ENCODE data around the gene THAP3. TPM values are rescaled to one million over a fixed set of nuclear protein-coding genes. Genes with fewer than 3 reads are reported as not detected.

The THAP3 gene
- polyA plus RNA-seq (2012; ENCODE audit: missing spikeins): 10.6 TPM

DNA sequence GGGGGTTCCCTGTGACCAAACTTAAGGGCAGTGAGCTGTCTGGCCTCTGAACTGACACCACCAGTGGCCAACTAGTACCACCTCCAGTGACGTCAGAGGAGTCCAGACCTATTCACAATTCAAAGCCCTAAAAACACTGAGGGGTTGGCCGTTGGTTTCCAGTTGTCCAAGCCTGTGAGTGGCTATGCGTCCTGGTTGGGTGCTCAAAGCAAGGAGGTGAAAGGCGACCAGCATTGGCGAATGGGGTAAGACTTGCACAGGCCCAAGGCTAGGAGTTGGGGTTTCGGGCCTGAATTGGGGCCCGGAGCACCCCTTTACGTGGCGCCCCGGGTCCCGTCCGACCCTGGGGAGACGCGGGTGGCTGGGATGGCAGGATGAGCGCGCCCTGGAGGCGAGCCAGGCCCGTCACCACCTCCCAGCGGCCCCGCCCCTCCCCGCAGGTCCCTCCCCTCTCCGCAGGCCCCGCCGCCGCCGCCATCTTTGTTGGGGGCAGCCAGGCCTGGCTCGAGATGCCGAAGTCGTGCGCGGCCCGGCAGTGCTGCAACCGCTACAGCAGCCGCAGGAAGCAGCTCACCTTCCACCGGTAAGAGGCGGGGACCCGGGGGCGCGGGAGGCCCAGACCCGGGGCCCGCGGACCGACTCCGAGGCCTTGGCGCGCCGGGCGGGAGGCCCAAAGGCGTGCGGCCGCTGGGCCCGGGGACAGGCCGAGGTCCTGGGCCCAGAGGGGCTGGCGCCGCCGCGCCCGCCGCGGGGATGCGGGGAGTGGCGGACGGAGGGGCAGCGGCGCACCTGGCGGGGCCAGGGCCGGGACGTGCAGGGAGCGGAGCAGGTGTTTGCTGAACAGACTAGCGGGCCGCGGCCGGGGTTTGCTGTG is at the start of gene THAP3:
Gene THAP3 (plus strand): TSS at position 159 of the 874 bp plus-strand sequence. CDS start 351 bp downstream, at position 510.
- peak; percentile 98 for FAIRE-seq

GRCh38 chr1:6577831-6578525 is 46.7 kb upstream of the THAP3 start:
- no peak for TF ChIP-seq TAF1 (IDR thresholded peaks at IDR 0.05; ENCODE audit: borderline replicate concordance, low read depth, low read length)
- no peak for TF ChIP-seq POLR2A (IDR thresholded peaks at IDR 0.05; ENCODE audit: low read depth, low read length)
- TF ChIP-seq POLR2AphosphoS5 (IDR thresholded peaks at IDR 0.05; ENCODE audit: low read depth, low read length): no peak
- FAIRE-seq (no peak), DNase-seq (ENCODE audit: insufficient read length) (no peak)

More for the DNA sequence above, at the start of gene THAP3:
- TF ChIP-seq POLR2A (IDR thresholded peaks at IDR 0.05; ENCODE audit: low read depth, low read length): peak; percentile 56; the same call in 1 of the 2 replicates
- no peak for TF ChIP-seq TAF1 (IDR thresholded peaks at IDR 0.05; ENCODE audit: borderline replicate concordance, low read depth, low read length)
- TF ChIP-seq POLR2AphosphoS5 (IDR thresholded peaks at IDR 0.05; ENCODE audit: low read depth, low read length): no peak; the same call in 1 of the 2 replicates
- DNase-seq (ENCODE audit: insufficient read length): peak; percentile 96

DNA sequence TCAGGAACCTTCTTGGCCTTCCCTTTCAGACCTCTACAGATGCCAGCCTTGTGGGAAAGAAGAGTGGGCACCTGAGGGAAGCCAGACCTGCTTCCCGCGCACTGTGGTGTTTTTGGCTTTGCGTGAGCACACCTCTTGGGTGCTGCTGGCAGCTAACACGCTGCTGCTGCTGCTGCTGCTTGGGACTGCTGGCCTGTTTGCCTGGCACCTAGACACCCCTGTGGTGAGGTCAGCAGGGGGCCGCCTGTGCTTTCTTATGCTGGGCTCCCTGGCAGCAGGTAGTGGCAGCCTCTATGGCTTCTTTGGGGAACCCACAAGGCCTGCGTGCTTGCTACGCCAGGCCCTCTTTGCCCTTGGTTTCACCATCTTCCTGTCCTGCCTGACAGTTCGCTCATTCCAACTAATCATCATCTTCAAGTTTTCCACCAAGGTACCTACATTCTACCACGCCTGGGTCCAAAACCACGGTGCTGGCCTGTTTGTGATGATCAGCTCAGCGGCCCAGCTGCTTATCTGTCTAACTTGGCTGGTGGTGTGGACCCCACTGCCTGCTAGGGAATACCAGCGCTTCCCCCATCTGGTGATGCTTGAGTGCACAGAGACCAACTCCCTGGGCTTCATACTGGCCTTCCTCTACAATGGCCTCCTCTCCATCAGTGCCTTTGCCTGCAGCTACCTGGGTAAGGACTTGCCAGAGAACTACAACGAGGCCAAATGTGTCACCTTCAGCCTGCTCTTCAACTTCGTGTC is 45.9 kb upstream of the THAP3 start:
- no peak for FAIRE-seq
- no peak for DNase-seq (ENCODE audit: insufficient read length)
- TF ChIP-seq POLR2A (IDR thresholded peaks at IDR 0.05; ENCODE audit: low read depth, low read length) (no peak), TAF1 (IDR thresholded peaks at IDR 0.05; ENCODE audit: borderline replicate concordance, low read depth, low read length) (no peak), POLR2AphosphoS5 (IDR thresholded peaks at IDR 0.05; ENCODE audit: low read depth, low read length) (no peak)

GRCh38 chr1:6579374-6580118 is 45.1 kb upstream of the THAP3 start, which contains the start of gene ZBTB48:
Gene ZBTB48, plus strand, starts transcription at chr1:6579994. Its CDS starts 616 bp downstream, at chr1:6580610.
- TF ChIP-seq POLR2AphosphoS5 (IDR thresholded peaks at IDR 0.05; ENCODE audit: low read depth, low read length) (peak; percentile 90), TAF1 (IDR thresholded peaks at IDR 0.05; ENCODE audit: borderline replicate concordance, low read depth, low read length) (0 out of 2 replicates have a peak, but pooled peaks have one; percentile 26), POLR2A (IDR thresholded peaks at IDR 0.05; ENCODE audit: low read depth, low read length) (peak; percentile 96)
- peak; percentile 99 for FAIRE-seq
- peak; percentile 100 for DNase-seq (ENCODE audit: insufficient read length)

DNA sequence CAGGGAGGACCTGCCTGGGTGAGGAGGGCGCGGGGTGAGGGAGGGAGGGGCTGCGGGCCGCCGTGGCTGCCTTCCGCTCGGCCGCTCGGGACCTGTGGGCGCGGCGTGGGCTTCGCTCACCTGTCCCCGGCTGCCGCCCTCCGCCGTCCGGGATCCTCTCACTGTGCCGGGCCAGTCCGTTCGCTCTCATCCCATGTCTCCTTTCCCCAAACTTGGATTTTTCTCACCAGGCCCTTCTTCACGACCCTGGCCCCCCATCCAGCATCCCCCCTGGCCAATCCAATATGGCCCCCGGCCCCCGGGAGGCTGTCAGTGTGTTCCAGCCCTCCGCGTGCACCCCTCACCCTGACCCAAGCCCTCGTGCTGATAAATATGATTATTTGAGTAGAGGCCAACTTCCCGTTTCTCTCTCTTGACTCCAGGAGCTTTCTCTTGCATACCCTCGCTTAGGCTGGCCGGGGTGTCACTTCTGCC is 44.5 kb upstream of the THAP3 start:
- DNase-seq (ENCODE audit: insufficient read length) (no peak), FAIRE-seq (no peak)
- TF ChIP-seq TAF1 (IDR thresholded peaks at IDR 0.05; ENCODE audit: borderline replicate concordance, low read depth, low read length): no peak
- TF ChIP-seq POLR2A (IDR thresholded peaks at IDR 0.05; ENCODE audit: low read depth, low read length): no peak
- no peak for TF ChIP-seq POLR2AphosphoS5 (IDR thresholded peaks at IDR 0.05; ENCODE audit: low read depth, low read length)

- TF ChIP-seq POLR2AphosphoS5 (IDR thresholded peaks at IDR 0.05; ENCODE audit: low read depth, low read length) (no peak), TAF1 (IDR thresholded peaks at IDR 0.05; ENCODE audit: borderline replicate concordance, low read depth, low read length) (no peak), POLR2A (IDR thresholded peaks at IDR 0.05; ENCODE audit: low read depth, low read length) (no peak)
- no peak for FAIRE-seq
- no peak for DNase-seq (ENCODE audit: insufficient read length)
These were observed 43.9 kb upstream of the THAP3 start for GRCh38 chr1:6580593-6581409.

DNA sequence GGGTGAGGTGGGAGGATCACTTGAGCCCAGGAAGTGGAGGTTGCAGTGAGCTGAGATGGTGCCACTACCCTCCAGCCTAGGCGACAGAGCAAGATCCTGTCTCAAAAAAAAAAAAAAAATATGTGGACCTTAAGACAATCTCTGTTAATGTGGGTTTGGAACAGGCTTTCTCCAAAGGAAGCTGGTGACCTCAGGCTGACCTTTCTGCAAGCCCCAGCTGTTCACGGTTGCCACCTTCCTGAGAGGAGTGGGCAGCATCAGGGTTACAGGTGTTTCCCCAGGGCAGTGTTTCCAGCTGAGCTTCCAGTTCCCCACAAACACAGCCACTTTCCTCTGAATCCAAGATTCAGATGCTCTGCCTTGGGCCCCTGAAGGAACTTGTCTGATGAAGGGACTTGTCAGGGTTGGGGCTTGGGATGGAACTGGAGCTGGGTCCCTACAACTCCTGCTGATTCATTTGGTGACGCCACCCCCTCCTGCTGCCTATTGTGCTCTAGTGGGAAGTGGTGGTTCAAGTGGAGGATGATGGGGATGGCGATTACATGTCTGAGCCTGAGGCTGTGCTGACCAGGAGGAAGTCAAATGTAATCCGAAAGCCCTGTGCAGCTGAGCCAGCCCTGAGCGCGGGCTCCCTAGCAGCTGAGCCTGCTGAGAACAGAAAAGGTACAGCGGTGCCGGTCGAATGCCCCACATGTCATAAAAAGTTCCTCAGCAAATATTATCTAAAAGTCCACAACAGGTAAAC is 42.9 kb upstream of the THAP3 start:
- no peak for TF ChIP-seq POLR2AphosphoS5 (IDR thresholded peaks at IDR 0.05; ENCODE audit: low read depth, low read length)
- no peak for TF ChIP-seq POLR2A (IDR thresholded peaks at IDR 0.05; ENCODE audit: low read depth, low read length)
- DNase-seq (ENCODE audit: insufficient read length) (no peak), FAIRE-seq (no peak)

GRCh38 chr1:6582370-6582769 is 42.3 kb upstream of the THAP3 start:
- FAIRE-seq (no peak), DNase-seq (ENCODE audit: insufficient read length) (no peak)
- no peak for TF ChIP-seq POLR2AphosphoS5 (IDR thresholded peaks at IDR 0.05; ENCODE audit: low read depth, low read length)
- TF ChIP-seq TAF1 (IDR thresholded peaks at IDR 0.05; ENCODE audit: borderline replicate concordance, low read depth, low read length): no peak
- TF ChIP-seq POLR2A (IDR thresholded peaks at IDR 0.05; ENCODE audit: low read depth, low read length): no peak

Measured in GM12892 (cell line).